ENCODE measurements around the gene SYNM. TPM values are rescaled to one million over a fixed set of nuclear protein-coding genes. Genes with fewer than 3 reads are reported as not detected.

The SYNM gene
- polyA plus RNA-seq, 1 donor from 2014 or later, result 5.7 TPM

- TF ChIP-seq CTCF (IDR thresholded peaks at IDR 0.05; ENCODE audit: poor library complexity, severe bottlenecking), result no peak
Observed at GRCh38 chr15:99106417-99107220, 1.7 kb downstream of the SYNM start (continued).

- Histone ChIP-seq H3K36me3 (ENCODE audit: insufficient read depth, low read length) (no peaks in the 10 kb centered on the region), H3K9me3 (ENCODE audit: low read length) (no peaks in the 10 kb centered on the region), H3K9ac (ENCODE audit: low read length) (no peak overlapping the region), H3K27me3 (ENCODE audit: insufficient read depth, low read depth, low read length) (peaks cover 9% of the 10 kb centered on the region), H3K4me3 (ENCODE audit: low read length) (no peak overlapping the region), H3K9me2 (ENCODE audit: insufficient read depth, low read length) (no peaks in the 10 kb centered on the region), H2AFZ (ENCODE audit: low read depth, low read length) (no peak overlapping the region), H4K20me1 (ENCODE audit: insufficient read depth) (no peaks in the 10 kb centered on the region), H3K79me2 (replicated peaks; ENCODE audit: insufficient read depth, low read length) (no peaks in the 10 kb centered on the region), H3K4me2 (ENCODE audit: low read length) (no peak overlapping the region), H3F3A (ENCODE audit: insufficient read depth, low read length, poor library complexity, severe bottlenecking) (no peaks in the 10 kb centered on the region), H3K27ac (ENCODE audit: low read length) (no peak overlapping the region)
- TF ChIP-seq CTCF (IDR thresholded peaks at IDR 0.05; ENCODE audit: poor library complexity, severe bottlenecking), result no peak
- TF ChIP-seq POLR2AphosphoS5 (IDR thresholded peaks at IDR 0.05), result no peak
- no peak for TF ChIP-seq MXI1 (conservative IDR thresholded peaks at IDR 0.05; ENCODE audit: poor library complexity, severe bottlenecking)
- no peak for TF ChIP-seq EP300 (conservative IDR thresholded peaks at IDR 0.05; ENCODE audit: poor library complexity, severe bottlenecking)
- TF ChIP-seq REST (IDR thresholded peaks at IDR 0.05; ENCODE audit: borderline replicate concordance), result no peak
- no peak for TF ChIP-seq TAF1 (IDR thresholded peaks at IDR 0.05; ENCODE audit: low read depth)
- TF ChIP-seq RAD21 (conservative IDR thresholded peaks at IDR 0.05), result no peak
- TF ChIP-seq EZH2 (IDR thresholded peaks at IDR 0.05; ENCODE audit: borderline replicate concordance, insufficient read depth, low read length, poor library complexity, severe bottlenecking), result no peak
- no peak for TF ChIP-seq SMC3 (conservative IDR thresholded peaks at IDR 0.05; ENCODE audit: poor library complexity)
Observed at GRCh38 chr15:99108993-99109392, 4.1 kb downstream of the SYNM start.
